HG03571 (cell line): ENCODE data around the gene CRACDL.
"Not testable (repeated sequence)": the region's sequence is repeated elsewhere in the genome, so short reads cannot be mapped to it uniquely, and the experiment has no call there.

ENCODE experiments used
- ATAC-seq: cut with Tn5 transposase; IDR thresholded peaks from one replicate; pipeline ENCODE4 v1.9.1; 2021; ENCODE audit not compliant: unreplicated experiment

CRACDL gene

GRCh38 chr2:98759827-98760625 is 176.0 kb downstream of the CRACDL start:
- ATAC-seq: no peak

- no peak for ATAC-seq
These were observed 176.7 kb downstream of the CRACDL start for GRCh38 chr2:98759338-98759737.

- ATAC-seq: peak; percentile 87
These were observed 178.1 kb downstream of the CRACDL start for GRCh38 chr2:98757904-98758421.

GRCh38 chr2:98753801-98754200 is 182.2 kb downstream of the CRACDL start:
- ATAC-seq: no peak

- not testable (repeated sequence) for ATAC-seq
These were observed 183.3 kb downstream of the CRACDL start for GRCh38 chr2:98752711-98753110.

- no peak for ATAC-seq
These were observed 184.3 kb downstream of the CRACDL start for GRCh38 chr2:98751748-98752147.

- ATAC-seq: no peak
These were observed 185.3 kb downstream of the CRACDL start for GRCh38 chr2:98750593-98751282.

- ATAC-seq: no peak
These were observed 187.0 kb downstream of the CRACDL start for GRCh38 chr2:98749066-98749450.

- ATAC-seq: no peak
These were observed 187.5 kb downstream of the CRACDL start for GRCh38 chr2:98748292-98749065.

GRCh38 chr2:98747888-98748287 is 188.1 kb downstream of the CRACDL start:
- ATAC-seq: no peak

GRCh38 chr2:98746426-98746825 is 189.6 kb downstream of the CRACDL start:
- no peak for ATAC-seq

- ATAC-seq: no peak
These were observed 191.4 kb downstream of the CRACDL start for GRCh38 chr2:98744595-98744994.
